WTC11 (cell line): ENCODE data around the gene OTOS.

Experiments
- CREB1 ChIP-seq: sonication (generic); formaldehyde crosslinking; IDR thresholded peaks from 2 replicates; pipeline ENCODE4 v1.8.0; 2023; ENCODE audit warnings: mild to moderate bottlenecking, missing genetic modification reagents
- CTCF ChIP-seq: fragments of 200-600 bp; IDR thresholded peaks from 2 replicates; pipeline ENCODE4 v1.8.0; 2022; ENCODE audit warnings: antibody characterized with exemption
- ESRRA ChIP-seq: sonication (generic); formaldehyde crosslinking; IDR thresholded peaks from 2 replicates; pipeline ENCODE4 v1.8.1; 2022; ENCODE audit warnings: mild to moderate bottlenecking, missing genetic modification reagents, borderline replicate concordance
- GTF2I ChIP-seq: fragments of 250-450 bp; sonication (Bioruptor Pico); conservative IDR thresholded peaks from 2 replicates; pipeline ENCODE4 v1.4.0; 2021; ENCODE audit warnings: mild to moderate bottlenecking
- SMAD3 ChIP-seq: sonication (generic); formaldehyde crosslinking; IDR thresholded peaks from 2 replicates; pipeline ENCODE4 v1.8.0; 2022; ENCODE audit warnings: missing genetic modification reagents, mild to moderate bottlenecking, borderline replicate concordance
- STAT6 ChIP-seq: sonication (generic); formaldehyde crosslinking; conservative IDR thresholded peaks from 2 replicates; pipeline ENCODE4 v1.8.1; 2023; ENCODE audit warnings: mild to moderate bottlenecking, low read depth, missing genetic modification reagents, moderate library complexity
- TEAD4 ChIP-seq: sonication (generic); formaldehyde crosslinking; IDR thresholded peaks from 2 replicates; pipeline ENCODE4 v1.8.0; 2022; ENCODE audit warnings: mild to moderate bottlenecking, missing genetic modification reagents
- USF1 ChIP-seq: sonication (generic); formaldehyde crosslinking; IDR thresholded peaks from 2 replicates; pipeline ENCODE4 v1.8.0; 2022; ENCODE audit warnings: mild to moderate bottlenecking, missing genetic modification reagents
- TF ChIP-seq, protein P1 (sequence below): fragments of 250-450 bp; sonication (Bioruptor Pico); IDR thresholded peaks from 2 replicates; pipeline ENCODE4 v1.9.0; 2021; ENCODE audit warnings: mild to moderate bottlenecking, borderline replicate concordance
- TF ChIP-seq, protein P2 (sequence below): sonication (generic); formaldehyde crosslinking; IDR thresholded peaks from 2 replicates; pipeline ENCODE4 v1.8.0; 2022; ENCODE audit warnings: mild to moderate bottlenecking, missing genetic modification reagents

GRCh38 chr2:240165034-240165433, 24.6 kb upstream of the OTOS start:
- TF ChIP-seq STAT6 (CRISPR knock-in tag) (no peak), CTCF (no peak), GTF2I (CRISPR knock-in tag) (no peak), USF1 (CRISPR knock-in tag) (no peak), ESRRA (CRISPR knock-in tag) (no peak), SMAD3 (CRISPR knock-in tag) (no peak), CREB1 (no peak), TEAD4 (CRISPR knock-in tag) (no peak)
- TF ChIP-seq, protein P1, sequence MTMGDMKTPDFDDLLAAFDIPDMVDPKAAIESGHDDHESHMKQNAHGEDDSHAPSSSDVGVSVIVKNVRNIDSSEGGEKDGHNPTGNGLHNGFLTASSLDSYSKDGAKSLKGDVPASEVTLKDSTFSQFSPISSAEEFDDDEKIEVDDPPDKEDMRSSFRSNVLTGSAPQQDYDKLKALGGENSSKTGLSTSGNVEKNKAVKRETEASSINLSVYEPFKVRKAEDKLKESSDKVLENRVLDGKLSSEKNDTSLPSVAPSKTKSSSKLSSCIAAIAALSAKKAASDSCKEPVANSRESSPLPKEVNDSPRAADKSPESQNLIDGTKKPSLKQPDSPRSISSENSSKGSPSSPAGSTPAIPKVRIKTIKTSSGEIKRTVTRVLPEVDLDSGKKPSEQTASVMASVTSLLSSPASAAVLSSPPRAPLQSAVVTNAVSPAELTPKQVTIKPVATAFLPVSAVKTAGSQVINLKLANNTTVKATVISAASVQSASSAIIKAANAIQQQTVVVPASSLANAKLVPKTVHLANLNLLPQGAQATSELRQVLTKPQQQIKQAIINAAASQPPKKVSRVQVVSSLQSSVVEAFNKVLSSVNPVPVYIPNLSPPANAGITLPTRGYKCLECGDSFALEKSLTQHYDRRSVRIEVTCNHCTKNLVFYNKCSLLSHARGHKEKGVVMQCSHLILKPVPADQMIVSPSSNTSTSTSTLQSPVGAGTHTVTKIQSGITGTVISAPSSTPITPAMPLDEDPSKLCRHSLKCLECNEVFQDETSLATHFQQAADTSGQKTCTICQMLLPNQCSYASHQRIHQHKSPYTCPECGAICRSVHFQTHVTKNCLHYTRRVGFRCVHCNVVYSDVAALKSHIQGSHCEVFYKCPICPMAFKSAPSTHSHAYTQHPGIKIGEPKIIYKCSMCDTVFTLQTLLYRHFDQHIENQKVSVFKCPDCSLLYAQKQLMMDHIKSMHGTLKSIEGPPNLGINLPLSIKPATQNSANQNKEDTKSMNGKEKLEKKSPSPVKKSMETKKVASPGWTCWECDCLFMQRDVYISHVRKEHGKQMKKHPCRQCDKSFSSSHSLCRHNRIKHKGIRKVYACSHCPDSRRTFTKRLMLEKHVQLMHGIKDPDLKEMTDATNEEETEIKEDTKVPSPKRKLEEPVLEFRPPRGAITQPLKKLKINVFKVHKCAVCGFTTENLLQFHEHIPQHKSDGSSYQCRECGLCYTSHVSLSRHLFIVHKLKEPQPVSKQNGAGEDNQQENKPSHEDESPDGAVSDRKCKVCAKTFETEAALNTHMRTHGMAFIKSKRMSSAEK (CRISPR knock-in tag) = no peak
- TF ChIP-seq, protein P2, sequence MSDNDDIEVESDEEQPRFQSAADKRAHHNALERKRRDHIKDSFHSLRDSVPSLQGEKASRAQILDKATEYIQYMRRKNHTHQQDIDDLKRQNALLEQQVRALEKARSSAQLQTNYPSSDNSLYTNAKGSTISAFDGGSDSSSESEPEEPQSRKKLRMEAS (CRISPR knock-in tag) = no peak
